DMS 273 treated with DMSO at 0.1 percent for 48 hours (cell line): ENCODE results near the gene POU5F1.
A peak's percentile ranks its signal among the peaks of the same experiment; 100 is the strongest.
"Not testable (repeated sequence)": the region's sequence is repeated elsewhere in the genome, so short reads cannot be mapped to it uniquely, and the experiment has no call there.

Experiments
- DNase-seq: peaks from one replicate; lab custom pipeline; 2025; lab: John Stamatoyannopoulos, UW

POU5F1 gene

DNA sequence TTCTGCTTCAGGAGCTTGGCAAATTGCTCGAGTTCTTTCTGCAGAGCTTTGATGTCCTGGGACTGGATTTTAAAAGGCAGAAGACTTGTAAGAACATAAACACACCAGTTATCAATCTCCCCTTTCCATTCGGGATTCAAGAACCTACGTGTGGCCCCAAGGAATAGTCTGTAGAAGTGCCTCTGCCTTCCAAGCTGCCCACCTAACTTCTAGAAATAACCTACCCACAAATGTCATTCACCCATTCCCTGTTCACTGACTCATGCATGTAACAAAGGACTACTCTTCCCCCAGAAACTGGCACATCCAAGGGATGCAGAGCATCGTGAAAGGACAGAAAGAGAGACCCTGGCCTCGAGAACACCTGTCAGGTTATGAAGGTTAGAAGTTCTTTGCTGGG is 4.5 kb downstream of the POU5F1 start:
- no peak for DNase-seq

DNA sequence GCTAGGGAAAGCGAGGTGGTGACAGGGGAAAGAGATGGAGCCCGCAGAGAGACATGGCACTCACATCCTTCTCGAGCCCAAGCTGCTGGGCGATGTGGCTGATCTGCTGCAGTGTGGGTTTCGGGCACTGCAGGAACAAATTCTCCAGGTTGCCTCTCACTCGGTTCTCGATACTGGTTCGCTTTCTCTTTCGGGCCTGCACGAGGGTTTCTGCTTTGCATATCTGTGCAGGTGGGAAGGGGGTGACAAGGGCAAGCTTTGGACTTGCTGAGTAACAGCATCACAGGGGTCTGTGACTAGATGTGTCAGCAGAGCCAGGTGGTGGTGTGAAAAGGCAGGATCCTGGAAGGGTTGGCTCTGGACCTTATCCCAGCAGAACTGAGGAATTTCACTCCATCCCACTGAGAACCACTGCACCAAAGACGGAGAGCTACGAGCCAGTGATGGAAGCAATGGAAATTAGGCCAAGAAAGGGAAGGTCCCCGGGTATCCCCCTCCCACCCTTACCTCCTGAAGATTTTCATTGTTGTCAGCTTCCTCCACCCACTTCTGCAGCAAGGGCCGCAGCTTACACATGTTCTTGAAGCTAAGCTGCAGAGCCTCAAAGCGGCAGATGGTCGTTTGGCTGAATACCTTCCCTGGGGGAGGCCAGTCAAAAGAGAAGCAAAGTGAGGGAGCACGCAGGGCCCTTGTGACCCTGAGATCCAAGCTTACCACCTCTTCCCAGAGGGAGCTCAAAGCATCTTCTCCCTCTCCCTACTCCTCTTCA is 5.2 kb downstream of the POU5F1 start:
- DNase-seq = not testable (repeated sequence)

DNA sequence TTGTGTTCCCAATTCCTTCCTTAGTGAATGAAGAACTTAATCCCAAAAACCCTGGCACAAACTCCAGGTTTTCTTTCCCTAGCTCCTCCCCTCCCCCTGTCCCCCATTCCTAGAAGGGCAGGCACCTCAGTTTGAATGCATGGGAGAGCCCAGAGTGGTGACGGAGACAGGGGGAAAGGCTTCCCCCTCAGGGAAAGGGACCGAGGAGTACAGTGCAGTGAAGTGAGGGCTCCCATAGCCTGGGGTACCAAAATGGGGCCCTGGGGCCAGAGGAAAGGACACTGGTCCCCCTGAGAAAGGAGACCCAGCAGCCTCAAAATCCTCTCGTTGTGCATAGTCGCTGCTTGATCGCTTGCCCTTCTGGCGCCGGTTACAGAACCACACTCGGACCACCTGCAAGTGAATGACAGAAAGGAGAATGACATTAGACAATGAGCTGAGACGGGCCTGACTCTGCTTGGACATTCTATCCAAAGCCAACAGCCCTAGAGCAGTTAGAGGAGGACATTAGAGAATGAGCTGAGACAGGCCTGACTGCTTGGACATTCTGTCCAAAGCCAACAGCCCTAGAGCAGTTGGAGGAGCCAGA is 5.9 kb downstream of the POU5F1 start:
- DNase-seq = not testable (repeated sequence)

DNA sequence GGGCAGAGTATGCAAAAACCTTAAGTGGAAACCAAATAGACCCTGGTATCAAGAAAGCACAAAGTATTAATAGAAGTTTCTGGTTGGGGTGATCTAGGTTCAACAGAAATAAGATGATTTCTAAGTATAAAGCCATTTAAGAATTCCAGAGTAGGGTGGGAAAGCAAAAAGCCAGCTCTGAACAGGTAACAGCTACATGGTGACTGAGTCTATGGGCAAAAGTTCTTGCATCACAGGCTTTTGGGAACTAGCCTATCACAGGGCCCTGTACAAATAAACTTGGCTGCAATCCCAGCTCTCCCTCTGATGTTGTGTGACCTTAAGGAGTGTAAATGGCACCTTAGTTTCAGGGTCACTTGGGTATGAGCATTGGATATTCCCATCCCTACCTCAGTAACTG is 6.6 kb downstream of the POU5F1 start:
- no peak for DNase-seq

DNA sequence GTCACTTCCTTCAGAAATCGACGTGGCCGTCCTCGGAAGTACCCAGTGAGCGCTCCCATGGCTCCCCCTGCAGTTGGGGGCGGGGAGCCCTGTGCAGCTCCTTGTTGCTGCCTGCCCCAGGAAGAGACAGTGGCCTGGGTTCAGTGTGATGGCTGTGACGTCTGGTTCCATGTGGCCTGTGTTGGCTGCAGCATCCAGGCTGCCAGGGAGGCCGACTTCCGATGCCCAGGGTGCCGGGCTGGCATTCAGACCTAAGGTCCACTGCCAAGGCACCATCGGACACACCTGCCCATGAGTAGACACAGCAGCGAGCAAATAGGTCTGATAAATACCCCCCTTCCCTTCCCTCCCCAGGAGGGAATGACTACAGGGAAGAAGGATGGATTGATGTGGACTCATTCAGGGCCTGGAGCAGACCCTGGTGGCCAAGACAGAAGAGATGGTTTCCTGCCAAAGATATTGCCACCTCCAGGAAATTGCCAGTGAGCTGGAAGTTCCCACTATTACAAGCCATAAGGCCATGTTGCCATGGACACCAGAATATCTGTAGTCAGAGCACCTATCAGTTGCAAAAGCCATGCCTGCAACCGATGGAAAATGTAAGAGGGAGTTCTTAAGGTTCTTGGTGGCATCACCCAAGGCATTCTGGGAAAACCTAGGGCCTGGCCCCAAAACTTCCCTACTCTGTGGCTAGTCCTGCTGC is 7.9 kb downstream of the POU5F1 start:
- no peak for DNase-seq

DNA sequence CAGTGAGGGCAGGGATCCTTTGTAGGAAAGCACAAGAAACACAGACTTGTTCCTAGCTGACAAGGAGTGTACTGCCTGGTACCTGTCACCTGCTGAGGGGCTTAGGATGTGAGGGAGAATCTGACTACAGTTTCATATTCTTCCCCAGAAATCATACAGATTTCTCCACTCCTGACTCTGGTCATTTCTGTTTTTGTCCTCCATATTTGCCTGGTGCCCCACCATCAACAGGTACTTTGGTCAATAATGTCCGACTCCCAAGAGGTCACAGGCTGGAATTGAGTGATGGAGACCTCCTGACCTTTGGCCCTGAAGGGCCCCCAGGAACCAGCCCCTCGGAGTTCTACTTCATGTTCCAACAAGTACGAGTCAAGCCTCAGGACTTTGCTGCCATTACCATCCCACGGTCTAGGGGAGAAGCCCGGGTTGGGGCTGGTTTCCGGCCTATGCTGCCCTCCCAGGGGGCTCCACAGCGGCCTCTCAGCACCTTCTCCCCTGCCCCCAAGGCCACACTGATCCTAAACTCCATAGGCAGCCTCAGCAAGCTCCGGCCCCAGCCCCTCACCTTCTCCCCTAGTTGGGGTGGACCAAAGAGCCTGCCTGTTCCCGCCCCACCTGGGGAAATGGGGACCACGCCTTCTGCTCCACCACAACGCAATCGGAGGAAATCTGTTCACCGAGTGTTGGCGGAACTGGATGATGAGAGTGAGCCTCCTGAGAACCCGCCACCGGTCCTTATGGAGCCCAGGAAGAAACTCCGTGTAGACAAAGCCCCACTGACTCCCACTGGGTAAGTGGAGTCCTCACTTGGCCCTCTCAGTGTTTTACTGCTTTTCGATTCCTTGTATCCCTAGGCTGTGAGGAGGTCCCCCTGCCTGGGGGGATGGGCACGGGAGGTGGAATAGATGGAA is 9.0 kb downstream of the POU5F1 start:
- DNase-seq = no peak

DNA sequence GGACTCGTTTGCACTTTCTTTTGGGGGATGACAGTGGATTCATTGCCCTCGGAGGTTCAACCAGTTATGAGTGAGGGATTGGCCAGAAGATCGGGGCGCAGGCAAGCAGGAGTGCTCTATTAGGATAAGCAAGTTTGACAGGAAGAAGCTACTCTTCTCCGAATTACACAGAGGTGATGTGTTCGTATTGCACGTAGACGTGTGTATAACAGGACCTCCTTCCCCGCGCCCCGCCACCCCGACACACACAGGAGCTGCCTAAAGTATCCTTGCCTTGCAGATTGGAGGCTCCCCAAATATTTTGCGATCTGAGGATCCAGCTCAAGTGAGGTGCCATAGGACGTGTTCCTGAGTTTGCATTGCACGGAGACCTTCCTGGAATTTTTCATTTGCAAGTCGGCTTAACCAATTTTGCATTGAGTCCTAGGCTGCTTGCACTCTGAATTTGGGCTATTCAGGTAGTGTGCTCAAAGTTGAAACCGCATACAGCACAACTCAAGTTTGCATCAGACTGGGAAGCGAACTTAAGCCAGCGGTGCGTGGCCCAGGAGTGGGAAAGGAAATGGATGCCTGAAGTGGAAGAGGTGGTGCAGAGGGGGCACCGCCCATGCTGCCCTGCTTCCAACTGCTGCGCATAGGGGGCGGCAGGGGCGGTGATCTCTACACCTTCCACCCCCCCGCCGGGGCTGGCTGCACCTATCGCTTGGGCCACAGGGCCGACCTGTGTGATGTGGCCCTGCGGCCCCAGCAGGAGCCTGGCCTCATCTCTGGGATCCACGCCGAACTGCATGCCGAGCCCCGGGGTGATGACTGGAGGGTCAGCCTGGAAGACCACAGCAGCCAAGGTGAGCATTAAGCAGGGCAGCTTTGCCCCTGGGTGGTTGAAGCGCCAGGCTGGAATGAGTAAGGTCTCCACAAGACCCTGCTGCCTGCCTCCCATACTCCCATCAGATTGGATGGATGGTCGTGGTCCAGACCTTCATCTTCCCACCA is 11.3 kb downstream of the POU5F1 start:
- DNase-seq = no peak

DNA sequence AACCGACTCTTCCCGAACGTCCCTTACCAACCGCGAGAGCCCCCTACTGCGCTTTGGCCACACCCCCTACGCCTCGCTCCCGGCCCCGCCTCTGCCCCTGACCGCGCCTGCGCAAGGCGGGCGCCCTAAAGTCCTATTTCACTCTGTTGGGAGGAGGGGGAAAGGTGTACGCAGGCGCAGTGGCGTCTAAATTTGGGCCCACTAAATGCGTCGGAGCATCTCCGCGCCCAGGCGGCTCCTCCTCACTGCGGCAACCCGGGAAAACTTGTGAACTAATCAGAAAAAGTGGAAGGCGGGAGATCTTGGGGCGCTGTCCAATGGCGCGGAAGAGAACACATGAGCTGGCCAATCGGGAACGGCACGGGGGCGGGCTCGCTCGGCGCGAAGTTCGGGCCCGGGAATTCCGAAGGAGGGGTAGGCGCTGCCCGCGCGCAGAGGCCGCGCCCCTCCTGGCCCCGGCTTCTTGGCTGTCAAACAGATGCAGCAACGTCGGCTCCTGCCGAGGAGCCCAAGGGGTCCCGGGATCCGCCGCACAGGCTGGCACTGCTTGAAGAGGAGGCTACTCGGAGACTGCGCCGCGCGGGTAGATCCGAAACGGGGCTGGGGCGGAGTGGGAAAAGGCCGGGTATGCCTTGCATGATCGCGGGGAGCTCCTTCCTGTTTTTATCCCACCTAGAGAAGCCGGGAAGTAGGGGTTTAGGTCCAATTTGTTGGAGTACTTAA is 12.2 kb downstream of the POU5F1 start, which contains the start of gene TCF19:
Gene TCF19, plus strand, starts transcription at position 450 of the 723 bp plus-strand sequence. CDS start 881 bp downstream, outside the sequence.
- DNase-seq = peak; percentile 98

DNA sequence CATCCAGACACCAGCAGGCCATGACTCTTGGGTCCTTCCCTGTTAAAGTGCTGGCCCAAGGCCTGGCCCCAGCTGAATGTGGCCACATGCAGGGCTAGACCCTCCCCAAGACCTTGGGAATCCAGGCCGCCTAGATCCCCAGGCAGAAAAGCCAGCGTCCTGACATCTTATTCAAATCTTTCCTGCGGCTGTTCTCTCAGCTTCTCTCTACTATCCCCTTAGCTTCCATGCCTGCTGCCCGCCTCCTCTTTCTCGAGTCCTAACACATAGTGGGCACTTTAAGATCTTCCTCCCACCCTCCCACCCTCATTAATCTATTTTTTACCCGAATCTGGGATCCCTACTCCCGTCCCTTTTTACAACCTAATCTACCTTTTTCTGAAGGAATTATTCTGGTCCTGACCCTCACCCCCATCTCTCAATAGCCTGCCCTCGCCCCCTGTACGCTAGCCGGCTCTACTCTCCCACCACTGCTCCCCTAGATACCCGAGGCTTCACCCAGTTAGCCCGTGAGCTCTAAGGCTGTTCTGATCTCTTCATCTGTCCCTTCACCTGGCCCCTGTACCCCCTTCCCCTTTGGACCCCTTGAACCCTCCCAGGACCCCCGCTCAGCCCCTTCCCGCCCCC is 12.9 kb downstream of the POU5F1 start, which contains the start of gene CCHCR1:
Gene CCHCR1, minus strand, starts transcription at position 290 of the 627 bp plus-strand sequence. Its CDS starts 202 bp downstream, at position 88.
- DNase-seq = no peak

DNA sequence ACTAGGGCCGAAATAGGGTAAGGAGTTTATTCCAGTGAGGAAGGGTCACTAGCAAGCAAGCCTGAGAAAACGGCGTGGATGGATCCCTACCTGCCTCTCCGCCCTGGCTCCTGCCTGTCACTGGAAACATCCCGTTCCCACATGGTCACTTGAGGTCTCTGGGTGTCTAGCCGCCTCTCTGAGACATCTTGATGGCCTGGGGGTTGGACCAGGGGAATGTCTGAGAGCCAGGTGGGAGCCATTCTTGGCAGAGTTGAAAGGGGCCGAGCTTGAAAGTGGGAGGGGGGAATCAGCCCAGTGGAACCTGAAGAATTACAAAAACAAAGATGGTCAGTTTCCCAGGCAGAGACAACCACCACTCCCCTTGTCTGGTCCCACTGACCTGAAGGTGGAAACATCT is 13.8 kb downstream of the POU5F1 start:
- DNase-seq = no peak

DNA sequence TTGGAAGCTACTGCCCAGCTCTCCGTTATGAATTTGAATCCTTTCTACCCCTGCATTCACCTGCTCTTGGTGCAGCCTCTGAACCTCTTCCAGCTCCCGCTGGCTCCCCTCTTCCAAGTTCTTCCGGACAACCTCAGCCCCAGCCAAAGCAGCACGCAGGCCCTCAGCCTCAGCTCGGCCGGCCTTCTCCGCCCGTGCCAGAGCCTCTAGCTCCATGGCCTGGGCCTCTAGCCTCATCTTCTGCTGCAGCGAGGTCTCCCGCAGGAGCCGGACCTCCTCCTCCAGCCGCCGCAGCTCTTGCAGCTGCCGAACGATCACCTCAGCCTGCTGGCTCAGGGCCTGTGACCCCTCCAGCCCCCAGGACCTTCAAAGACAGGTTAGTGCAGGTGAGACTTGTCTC is 16.0 kb downstream of the POU5F1 start:
- DNase-seq = no peak

DNA sequence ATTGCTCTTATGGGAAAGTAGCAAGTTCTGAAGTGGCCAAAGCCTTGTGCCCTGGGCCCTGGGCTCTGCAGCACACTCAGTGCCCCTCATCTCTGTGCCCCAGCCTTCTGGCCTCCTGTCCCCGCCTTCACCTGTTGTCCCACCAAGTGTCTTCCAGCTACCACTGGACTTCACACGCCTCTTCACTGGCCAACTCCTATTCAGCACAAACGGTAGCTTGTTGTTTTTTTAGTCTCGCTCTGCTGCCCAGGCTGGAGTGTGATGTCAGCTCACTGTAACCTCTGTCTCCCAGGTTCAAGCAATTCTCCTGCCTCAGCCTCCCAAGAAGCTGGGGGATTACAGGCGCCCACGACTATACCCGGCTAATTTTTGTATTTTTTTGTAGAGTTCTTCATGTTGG is 17.7 kb downstream of the POU5F1 start:
- DNase-seq = no peak

DNA sequence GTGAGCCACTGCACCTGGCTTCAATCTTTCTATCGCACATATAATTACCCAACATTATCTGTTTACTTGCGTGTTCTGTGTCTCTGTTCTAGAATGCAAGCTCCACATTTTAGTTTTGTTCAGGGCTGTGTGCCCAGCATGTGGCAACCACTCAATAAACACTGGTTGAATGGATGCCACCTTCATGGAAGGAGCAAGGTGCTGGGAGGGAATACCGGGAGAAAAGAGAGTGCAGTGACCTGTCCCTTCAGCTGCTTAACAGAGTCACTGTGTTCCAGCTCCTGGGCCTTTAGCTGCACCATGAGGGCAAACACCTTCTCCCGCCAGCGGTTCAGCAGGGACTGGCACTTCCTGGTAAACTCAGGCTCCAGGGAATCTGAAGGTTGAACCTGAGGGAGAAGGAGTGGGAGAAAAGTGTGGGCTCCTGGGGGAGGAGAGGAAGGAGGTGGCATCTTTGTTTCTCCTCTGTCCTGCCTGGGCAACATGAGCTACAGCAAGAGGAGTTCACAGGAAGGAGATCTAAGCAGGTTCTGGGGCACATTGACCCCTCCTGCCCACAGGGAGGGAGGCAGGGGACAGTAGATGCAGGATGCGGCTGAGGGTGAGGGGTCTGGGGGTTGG is 20.5 kb downstream of the POU5F1 start:
- no peak for DNase-seq

DNA sequence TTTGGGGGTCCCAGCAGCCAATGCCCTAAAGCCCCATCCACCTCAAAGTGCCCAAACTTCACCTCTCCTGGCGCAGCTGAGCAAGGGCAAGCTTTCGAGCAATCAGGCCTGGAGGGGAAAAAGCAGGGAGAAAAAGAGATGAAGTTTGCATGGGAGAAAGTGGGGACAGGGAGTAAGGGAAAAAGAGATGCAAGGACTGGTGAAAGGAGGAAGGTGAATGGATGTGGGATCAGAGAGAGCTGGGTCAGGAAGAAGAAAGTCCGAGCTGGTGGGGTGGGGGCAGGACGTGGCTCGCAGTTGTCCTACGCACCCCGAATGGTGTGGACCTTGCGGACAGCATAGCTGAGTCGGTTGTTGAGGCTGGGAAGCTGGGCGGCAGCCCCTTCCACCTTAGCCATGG is 25.1 kb downstream of the POU5F1 start:
- no peak for DNase-seq

DNA sequence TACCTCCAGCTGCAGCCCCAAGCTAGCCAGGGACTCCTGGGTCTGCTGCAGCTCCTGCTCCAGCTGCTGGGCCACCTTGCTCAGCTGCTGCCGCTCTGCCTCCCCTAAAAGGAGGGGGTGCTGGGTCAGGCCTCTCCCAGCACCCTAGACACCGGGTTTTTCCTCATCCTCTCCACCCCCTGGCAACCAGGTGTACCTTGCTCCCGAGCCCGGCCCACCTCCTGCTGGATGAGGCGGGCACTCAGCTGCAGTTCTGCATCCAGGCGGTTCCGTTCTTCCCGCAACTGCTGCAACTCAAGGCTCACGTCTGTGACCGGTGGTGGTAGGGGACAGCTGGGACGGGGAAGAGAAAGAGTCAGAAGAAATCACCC is 25.5 kb downstream of the POU5F1 start:
- no peak for DNase-seq

DNA sequence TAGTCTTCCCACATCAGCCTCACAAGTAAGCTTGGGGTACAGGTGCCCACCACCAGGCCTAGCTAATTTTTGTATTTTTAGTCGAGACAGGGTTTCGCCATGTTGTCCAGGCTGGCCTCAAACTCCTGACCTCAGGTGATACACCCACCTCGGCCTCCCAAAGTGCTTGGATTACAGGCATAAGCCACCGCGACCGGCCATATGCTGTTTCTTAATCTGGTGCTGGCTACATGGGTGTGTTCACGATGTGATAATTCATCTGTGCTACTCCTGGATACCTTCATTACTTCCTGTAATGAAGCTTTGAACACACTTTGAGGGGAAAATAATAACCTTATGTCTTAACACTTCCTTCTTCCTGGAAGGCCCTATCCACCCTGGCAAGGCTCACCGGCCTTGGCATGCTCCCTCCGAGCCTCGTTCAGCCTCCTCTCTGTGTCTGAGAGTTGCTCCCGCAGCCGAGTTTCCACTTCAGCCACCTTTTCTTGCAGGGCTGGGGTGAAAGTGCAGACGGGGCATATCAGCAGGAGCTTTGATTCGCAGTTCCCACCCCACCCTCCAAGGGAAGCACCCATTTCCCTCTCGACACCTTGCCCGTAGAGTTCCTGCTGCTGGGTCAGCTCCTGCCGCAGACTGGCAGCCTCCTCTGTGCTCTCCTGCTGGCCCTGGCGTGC is 26.0 kb downstream of the POU5F1 start:
- DNase-seq = no peak

DNA sequence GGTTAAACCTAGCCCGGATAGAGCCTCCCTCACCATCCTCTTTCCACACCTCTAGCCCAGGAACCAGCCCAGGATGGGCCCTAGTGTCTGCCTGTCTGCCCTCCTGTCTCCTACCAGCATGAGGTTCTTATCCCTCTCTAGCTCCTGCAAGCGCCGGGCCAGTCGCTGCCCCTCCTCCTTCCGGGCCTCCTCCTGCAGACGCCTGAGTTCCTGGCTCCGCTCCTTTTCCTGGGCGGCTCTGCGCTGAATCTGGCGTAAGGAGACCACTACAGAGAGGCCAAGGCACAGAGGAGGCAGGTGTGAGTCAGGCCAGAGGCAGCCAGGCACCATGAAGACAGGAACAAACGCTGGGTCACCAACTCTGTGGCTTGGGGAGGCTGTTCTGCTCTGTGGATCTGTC is 27.3 kb downstream of the POU5F1 start:
- no peak for DNase-seq

DNA sequence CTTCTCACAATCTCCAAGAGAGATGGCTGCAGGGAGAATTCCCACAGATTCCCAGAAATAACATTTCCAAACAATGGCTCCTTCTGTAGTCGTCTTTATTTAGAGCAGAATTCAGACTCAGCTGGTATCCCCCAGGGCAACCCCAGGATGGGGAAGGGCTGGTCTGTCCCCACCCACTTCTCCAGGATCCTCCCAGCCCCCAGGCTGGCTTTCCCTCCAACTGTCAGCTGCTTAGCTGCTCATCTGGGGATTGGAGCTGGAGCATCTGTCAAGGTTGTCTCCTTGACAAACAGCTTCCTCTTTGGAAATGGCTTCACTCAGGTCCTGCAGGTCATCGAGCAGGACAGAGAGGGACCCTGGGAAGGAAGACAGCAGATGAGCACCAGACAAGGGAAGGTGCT is 28.1 kb downstream of the POU5F1 start:
- DNase-seq = no peak

DNA sequence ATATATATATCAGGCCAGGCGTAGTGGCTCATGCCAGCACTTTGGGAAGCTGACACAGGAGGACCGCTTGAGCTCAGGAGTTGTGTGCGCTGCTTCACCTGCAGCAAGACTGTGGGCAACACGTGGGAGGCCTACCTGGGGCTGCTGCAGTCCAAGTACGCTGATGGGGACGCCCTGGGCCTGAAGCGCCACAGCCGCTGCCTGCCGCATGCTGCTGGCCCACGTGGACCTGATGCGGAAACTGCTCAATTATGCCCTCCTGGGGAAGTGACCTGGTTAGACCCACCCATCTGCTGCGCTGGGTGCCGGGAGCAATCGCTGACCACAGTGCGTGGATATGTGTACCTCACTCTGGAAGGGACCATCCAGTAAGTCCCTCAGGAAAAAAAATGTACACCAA is 29.8 kb downstream of the POU5F1 start:
- no peak for DNase-seq
